AG09319 (cell line): ENCODE measurements around the gene CLEC1A.

Experiments used
- DNase-seq: peaks from one replicate; pipeline ENCODE4 v3.0.0-alpha.2; 2010; ENCODE audit warnings: low read depth; ENCODE audit errors: extremely low read depth
- CTCF ChIP-seq: IDR thresholded peaks from 2 replicates; pipeline ENCODE4 v1.5.1; 2011; ENCODE audit warnings: low read depth, mild to moderate bottlenecking, inconsistent platforms, low read length, moderate library complexity

The CLEC1A gene

GRCh38 chr12:10088031-10088430 is 10.8 kb downstream of the CLEC1A start:
- no peak for TF ChIP-seq CTCF
- no peak for DNase-seq

GRCh38 chr12:10086387-10086786 is 12.4 kb downstream of the CLEC1A start:
- no peak for DNase-seq
- TF ChIP-seq CTCF = no peak

GRCh38 chr12:10084733-10085132 is 14.1 kb downstream of the CLEC1A start:
- no peak for DNase-seq
- TF ChIP-seq CTCF = no peak

- no peak for TF ChIP-seq CTCF
- no peak for DNase-seq
Measured at GRCh38 chr12:10082117-10082874, 16.5 kb downstream of the CLEC1A start.

- TF ChIP-seq CTCF = no peak
- DNase-seq = no peak
Measured at GRCh38 chr12:10075451-10075850, 23.3 kb downstream of the CLEC1A start.

GRCh38 chr12:10073261-10073660 is 25.5 kb downstream of the CLEC1A start:
- no peak for DNase-seq
- TF ChIP-seq CTCF = no peak

GRCh38 chr12:10072131-10072530 is 26.7 kb downstream of the CLEC1A start:
- no peak for TF ChIP-seq CTCF
- no peak for DNase-seq
